MM.1S (cell line): ENCODE results near the gene SGCD.

Experiments used
- DNase-seq: peaks from one replicate; pipeline ENCODE4 v3.0.0-alpha.2; 2015
- H2AFZ ChIP-seq: fragments of 300-600 bp; sonication (generic); 2 replicates; pipeline ENCODE4 v1.6.0; 2016; ENCODE audit warnings: antibody characterized with exemption, low read length
- H3F3A ChIP-seq: fragments of 300-600 bp; sonication (generic); 2 replicates; pipeline ENCODE4 v1.6.1; 2016; ENCODE audit warnings: mild to moderate bottlenecking, antibody characterized with exemption, low read length, moderate library complexity, mixed read lengths; ENCODE audit not compliant: insufficient read depth
- H3K27ac ChIP-seq: fragments of 300-600 bp; sonication (generic); 2 replicates; pipeline ENCODE4 v1.5.1; 2016; ENCODE audit warnings: mild to moderate bottlenecking, low read length
- H3K27me3 ChIP-seq: fragments of 300-600 bp; sonication (generic); replicated peaks from 2 replicates; pipeline ENCODE4 v1.6.0; 2016; ENCODE audit warnings: low read length; ENCODE audit not compliant: insufficient read depth
- H3K36me3 ChIP-seq: fragments of 300-600 bp; sonication (generic); replicated peaks from 2 replicates; pipeline ENCODE4 v1.6.1; 2016; ENCODE audit warnings: mild to moderate bottlenecking, low read length, mixed read lengths; ENCODE audit not compliant: insufficient read depth
- H3K4me1 ChIP-seq: fragments of 300-600 bp; sonication (generic); 2 replicates; pipeline ENCODE4 v1.6.1; 2016; ENCODE audit warnings: low read length, mixed read lengths
- H3K4me2 ChIP-seq: fragments of 300-600 bp; sonication (generic); 2 replicates; pipeline ENCODE4 v1.6.0; 2016; ENCODE audit warnings: low read depth, low read length
- H3K4me3 ChIP-seq: fragments of 300-600 bp; sonication (generic); 2 replicates; pipeline ENCODE4 v1.5.1; 2016; ENCODE audit warnings: low read length, mixed read lengths
- H3K79me2 ChIP-seq: fragments of 300-600 bp; sonication (generic); 2 replicates; pipeline ENCODE4 v1.6.1; 2016; ENCODE audit warnings: mixed run types, low read length, mixed read lengths
- H3K9ac ChIP-seq: fragments of 300-600 bp; sonication (generic); 2 replicates; pipeline ENCODE4 v1.6.1; 2016; ENCODE audit warnings: low read length, mixed read lengths
- H3K9me2 ChIP-seq: fragments of 300-600 bp; sonication (generic); replicated peaks from 2 replicates; pipeline ENCODE4 v1.6.1; 2016; ENCODE audit warnings: mild to moderate bottlenecking, low read length, mixed read lengths; ENCODE audit not compliant: insufficient read depth
- H3K9me3 ChIP-seq: fragments of 300-600 bp; sonication (generic); replicated peaks from 2 replicates; pipeline ENCODE4 v1.6.1; 2016; ENCODE audit warnings: mild to moderate bottlenecking, low read length, mixed read lengths; ENCODE audit not compliant: insufficient read depth
- H4K20me1 ChIP-seq: fragments of 300-600 bp; sonication (generic); 2 replicates; pipeline ENCODE4 v1.6.1; 2016; ENCODE audit warnings: mild to moderate bottlenecking, low read length, moderate library complexity, mixed read lengths; ENCODE audit not compliant: insufficient read depth
- CTCF ChIP-seq: fragments of 300-600 bp; sonication (generic); IDR thresholded peaks from 2 replicates; pipeline ENCODE4 v1.5.1; 2016; ENCODE audit warnings: antibody characterized with exemption, low read length, mixed read lengths
- EZH2 ChIP-seq: fragments of 300-600 bp; sonication (generic); optimal IDR thresholded peaks from 2 replicates; pipeline ENCODE3; 2017; ENCODE audit warnings: low read depth, mild to moderate bottlenecking, antibody characterized with exemption, low read length, mixed read lengths
- EZH2phosphoT487 ChIP-seq: fragments of 300-600 bp; sonication (generic); IDR thresholded peaks from 2 replicates; pipeline ENCODE4 v1.6.1; 2018; ENCODE audit warnings: antibody characterized with exemption, low read length

The SGCD gene

GRCh38 chr5:156718985-156719384 lies 392.0 kb downstream of the SGCD start:
- Histone ChIP-seq H3K9me3 (no peaks in the 10 kb centered on the region), H3K9me2 (no peaks in the 10 kb centered on the region), H4K20me1 (no peaks in the 10 kb centered on the region), H3K4me3 (no peak overlapping the region), H3K4me1 (no peaks in the 10 kb centered on the region), H3K36me3 (no peaks in the 10 kb centered on the region), H3K27ac (no peak overlapping the region), H3F3A (no peaks in the 10 kb centered on the region), H3K27me3 (no peaks in the 10 kb centered on the region), H3K4me2 (no peak overlapping the region), H3K9ac (no peak overlapping the region), H2AFZ (no peak overlapping the region), H3K79me2 (no peaks in the 10 kb centered on the region)
- no peak for DNase-seq
- no peak for TF ChIP-seq EZH2phosphoT487
- TF ChIP-seq EZH2, result no peak
- no peak for TF ChIP-seq CTCF

GRCh38 chr5:156722358-156722757 lies 395.4 kb downstream of the SGCD start:
- Histone ChIP-seq H3K9ac (no peak overlapping the region), H2AFZ (no peak overlapping the region), H3K4me2 (no peak overlapping the region), H3K79me2 (no peaks in the 10 kb centered on the region), H3K9me2 (no peaks in the 10 kb centered on the region), H3F3A (no peaks in the 10 kb centered on the region), H3K9me3 (no peaks in the 10 kb centered on the region), H3K4me1 (no peaks in the 10 kb centered on the region), H3K36me3 (no peaks in the 10 kb centered on the region), H3K27ac (no peak overlapping the region), H4K20me1 (no peaks in the 10 kb centered on the region), H3K27me3 (no peaks in the 10 kb centered on the region), H3K4me3 (no peak overlapping the region)
- DNase-seq, result no peak
- TF ChIP-seq EZH2 (no peak), EZH2phosphoT487 (no peak), CTCF (no peak)

- Histone ChIP-seq H3K4me1 (no peaks in the 10 kb centered on the region), H3F3A (no peaks in the 10 kb centered on the region), H3K4me2 (no peak overlapping the region), H3K79me2 (no peaks in the 10 kb centered on the region), H3K4me3 (no peak overlapping the region), H3K27ac (no peak overlapping the region), H3K9ac (no peak overlapping the region), H3K36me3 (no peaks in the 10 kb centered on the region), H3K27me3 (no peaks in the 10 kb centered on the region), H4K20me1 (no peaks in the 10 kb centered on the region), H2AFZ (no peak overlapping the region), H3K9me2 (no peaks in the 10 kb centered on the region), H3K9me3 (no peaks in the 10 kb centered on the region)
- DNase-seq, result no peak
- TF ChIP-seq EZH2, result no peak
- TF ChIP-seq EZH2phosphoT487, result no peak
- TF ChIP-seq CTCF, result no peak
These were observed 408.5 kb downstream of the SGCD start for GRCh38 chr5:156735477-156735876.
